Adipocyte (in vitro differentiated cells): Measurements from ENCODE around the gene HIVEP3.

Experiments used
- DNase-seq: peaks from one replicate; pipeline ENCODE4 v3.0.0-alpha.2; 2015; ENCODE audit warnings: low read depth
- H3K27me3 ChIP-seq: replicated peaks from 2 replicates; pipeline ENCODE4 v1.7.0; 2013; ENCODE audit warnings: mild to moderate bottlenecking, low read length, moderate library complexity; ENCODE audit not compliant: control insufficient read depth, insufficient read depth
- H3K36me3 ChIP-seq: 2 replicates; pipeline ENCODE4 v1.7.0; 2013; ENCODE audit warnings: low read length, mild to moderate bottlenecking, moderate library complexity; ENCODE audit not compliant: control insufficient read depth, insufficient read depth, severe bottlenecking
- H3K4me1 ChIP-seq: 2 replicates; pipeline ENCODE4 v1.7.0; 2013; ENCODE audit warnings: mild to moderate bottlenecking, low read length, moderate library complexity; ENCODE audit not compliant: control insufficient read depth, insufficient read depth
- H3K4me3 ChIP-seq: 2 replicates; pipeline ENCODE4 v1.7.0; 2013; ENCODE audit warnings: mild to moderate bottlenecking, low read length, moderate library complexity
- H3K9ac ChIP-seq: 2 replicates; pipeline ENCODE4 v1.7.0; 2013; ENCODE audit warnings: mild to moderate bottlenecking, low read length, moderate library complexity
- H3K9me3 ChIP-seq: 2 replicates; pipeline ENCODE4 v1.7.0; 2013; ENCODE audit warnings: mild to moderate bottlenecking, low read length, moderate library complexity; ENCODE audit not compliant: control insufficient read depth

HIVEP3 gene

DNA sequence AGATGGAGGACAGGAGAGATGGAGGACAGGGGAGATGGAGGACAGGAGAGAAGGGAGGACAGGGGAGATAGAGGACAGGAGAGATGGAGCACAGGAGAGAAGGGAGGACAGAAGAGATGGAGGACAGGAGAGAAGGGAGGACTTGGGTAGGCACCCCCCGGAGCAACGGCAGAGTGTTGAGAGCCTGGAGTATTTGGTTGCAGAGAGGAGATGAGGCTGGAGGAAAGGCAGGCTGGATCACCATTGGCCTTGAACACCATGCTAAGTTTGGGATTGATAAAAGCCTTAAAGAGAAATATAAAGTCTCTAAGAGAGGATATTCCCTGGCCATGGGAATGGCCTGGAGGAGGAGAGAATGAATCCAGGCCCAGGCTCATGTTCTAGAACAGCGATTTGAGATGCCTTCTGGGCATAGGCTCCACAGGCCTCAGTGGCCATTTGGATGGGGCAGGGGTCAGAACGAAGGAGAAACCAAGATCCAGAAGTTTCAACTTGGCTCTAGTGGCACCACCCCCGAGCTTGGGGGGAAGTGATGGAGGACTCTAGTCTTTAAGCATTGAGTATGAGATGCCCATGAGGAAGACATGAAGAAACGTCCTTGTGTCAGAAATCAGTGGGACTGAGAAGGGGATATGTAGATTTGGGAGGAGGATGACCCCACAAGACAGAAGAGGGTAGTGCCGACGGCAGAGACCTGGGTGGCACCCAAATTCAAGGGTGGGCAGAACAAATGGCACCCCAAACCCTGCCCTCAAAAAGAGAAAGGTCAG lies 386.3 kb downstream of the HIVEP3 start:
- Histone ChIP-seq H3K9me3 (no peaks in the 10 kb centered on the region), H3K9ac (no peak overlapping the region), H3K4me3 (no peak overlapping the region), H3K36me3 (no peaks in the 10 kb centered on the region), H3K27me3 (peaks cover 22% of the 10 kb centered on the region), H3K4me1 (peaks cover 8% of the 10 kb centered on the region)
- DNase-seq: no peak

DNA sequence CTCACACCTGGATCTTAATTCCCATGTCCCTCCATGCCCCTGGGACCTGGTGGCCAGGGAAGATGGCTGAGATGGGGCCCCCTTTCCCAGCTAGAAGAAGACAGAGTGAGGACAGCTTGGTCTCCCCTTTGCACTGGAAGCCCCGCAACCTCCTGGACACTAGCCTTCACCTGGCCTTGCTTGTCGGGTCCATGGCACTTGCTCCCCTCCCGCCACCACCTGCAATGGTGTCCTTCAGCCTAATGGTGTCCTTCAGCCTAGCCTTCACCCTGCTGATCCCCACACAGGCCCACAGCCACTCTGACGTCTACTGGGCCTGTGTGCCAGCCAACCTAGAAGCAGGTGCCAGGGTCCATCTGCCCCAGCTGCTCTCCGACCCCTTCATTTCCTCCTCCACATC lies 388.3 kb downstream of the HIVEP3 start:
- H3K9ac ChIP-seq: no peak overlapping the region
- no peaks in the 10 kb centered on the region for H3K36me3 ChIP-seq
- peaks cover 22% of the 10 kb centered on the region for H3K27me3 ChIP-seq
- no peak overlapping the region for H3K4me3 ChIP-seq
- no peak for DNase-seq
- no peaks in the 10 kb centered on the region for H3K4me1 ChIP-seq
- H3K9me3 ChIP-seq: no peaks in the 10 kb centered on the region

DNA sequence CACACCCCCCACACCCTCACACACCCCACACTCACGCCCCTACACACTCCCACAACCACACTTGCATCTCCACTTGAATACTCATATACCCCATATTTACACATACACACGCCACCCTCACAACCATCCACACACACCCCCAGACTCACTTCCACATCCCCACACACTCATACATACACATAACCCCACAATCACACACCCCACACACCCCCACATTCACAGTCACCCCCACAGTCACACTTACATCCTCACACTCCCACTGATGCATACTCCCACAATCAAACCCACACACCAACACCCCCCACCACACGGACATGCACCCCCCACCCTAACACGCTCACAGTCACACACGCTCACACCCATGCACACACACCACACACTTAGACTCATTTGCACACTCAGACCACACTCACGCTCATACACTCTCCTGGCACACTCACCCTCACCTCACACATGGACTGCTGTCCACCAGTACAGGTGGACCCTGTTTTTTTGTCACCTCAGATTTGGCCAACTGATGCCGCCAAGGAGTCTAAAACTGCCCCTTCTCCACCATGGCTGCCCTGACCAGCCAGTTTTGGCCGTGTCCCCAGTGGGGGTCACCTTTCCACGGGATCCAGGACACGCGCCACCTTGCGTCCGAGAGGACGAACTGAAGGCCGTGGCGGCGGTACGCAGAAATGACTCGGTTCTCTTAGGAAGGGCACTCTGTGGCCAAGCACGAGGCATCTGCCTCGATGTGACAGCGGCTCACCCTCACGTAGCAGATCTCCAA lies 388.9 kb downstream of the HIVEP3 start:
- Histone ChIP-seq H3K27me3 (peaks cover 22% of the 10 kb centered on the region), H3K4me3 (no peak overlapping the region), H3K36me3 (no peaks in the 10 kb centered on the region), H3K9me3 (no peaks in the 10 kb centered on the region), H3K4me1 (no peaks in the 10 kb centered on the region), H3K9ac (no peak overlapping the region)
- no peak for DNase-seq

DNA sequence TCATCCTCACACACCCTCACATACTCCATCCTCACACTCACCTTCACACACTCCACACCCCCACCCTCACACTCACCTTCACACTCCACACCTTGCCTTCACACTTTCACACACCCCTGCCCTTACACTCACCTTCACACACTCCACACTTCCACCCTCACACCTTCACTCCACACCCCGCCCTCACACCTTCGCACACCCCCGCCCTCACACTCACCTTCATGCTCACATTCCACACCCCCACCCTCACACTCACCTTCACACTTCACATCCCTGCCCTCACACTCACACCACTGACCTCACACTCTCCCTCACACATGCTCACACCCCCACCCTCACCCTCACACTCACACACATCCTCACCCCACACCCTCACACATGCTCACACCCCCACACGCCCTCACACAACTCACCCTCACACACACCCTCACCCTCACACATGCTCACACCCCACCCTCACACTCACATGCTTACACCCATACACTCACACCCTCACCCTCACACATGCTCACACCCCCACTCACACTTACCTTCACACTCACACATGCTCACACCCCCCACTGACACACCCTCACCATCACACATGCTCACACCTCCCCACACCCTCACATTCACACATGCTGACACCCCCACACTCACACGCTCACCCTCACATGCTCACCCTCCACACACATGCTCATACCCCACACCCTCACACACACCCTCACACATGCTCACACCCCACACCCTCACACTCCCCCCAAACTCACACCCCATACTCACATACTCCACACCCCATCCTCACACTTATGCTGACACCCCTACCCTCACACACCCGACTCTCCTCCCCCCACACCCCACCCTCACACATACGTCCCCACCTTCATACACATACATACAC lies 389.8 kb downstream of the HIVEP3 start:
- Histone ChIP-seq H3K27me3 (peaks cover 15% of the 10 kb centered on the region), H3K9me3 (no peaks in the 10 kb centered on the region), H3K4me3 (no peak overlapping the region), H3K36me3 (no peaks in the 10 kb centered on the region), H3K9ac (no peak overlapping the region), H3K4me1 (no peaks in the 10 kb centered on the region)
- DNase-seq: no peak

DNA sequence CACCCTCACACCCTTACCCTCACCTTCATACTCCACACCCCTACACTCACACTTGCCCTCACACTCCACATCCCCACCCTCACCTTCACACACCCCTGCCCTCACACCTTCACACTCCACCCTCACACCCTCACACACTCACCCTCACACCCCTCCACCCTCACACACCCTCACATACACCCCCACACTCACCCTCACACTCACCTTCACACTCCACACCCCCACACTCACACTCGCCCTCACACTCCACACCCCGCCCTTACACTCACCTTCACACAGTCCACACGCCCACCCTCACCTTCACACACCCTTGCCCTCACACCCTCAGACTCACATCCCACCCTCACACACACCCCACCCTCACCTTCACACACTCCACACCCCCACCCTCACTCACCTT lies 390.6 kb downstream of the HIVEP3 start:
- Histone ChIP-seq H3K9ac (no peak overlapping the region), H3K4me3 (no peak overlapping the region), H3K4me1 (no peaks in the 10 kb centered on the region), H3K9me3 (no peaks in the 10 kb centered on the region), H3K36me3 (no peaks in the 10 kb centered on the region), H3K27me3 (peaks cover 9% of the 10 kb centered on the region)
- no peak for DNase-seq

DNA sequence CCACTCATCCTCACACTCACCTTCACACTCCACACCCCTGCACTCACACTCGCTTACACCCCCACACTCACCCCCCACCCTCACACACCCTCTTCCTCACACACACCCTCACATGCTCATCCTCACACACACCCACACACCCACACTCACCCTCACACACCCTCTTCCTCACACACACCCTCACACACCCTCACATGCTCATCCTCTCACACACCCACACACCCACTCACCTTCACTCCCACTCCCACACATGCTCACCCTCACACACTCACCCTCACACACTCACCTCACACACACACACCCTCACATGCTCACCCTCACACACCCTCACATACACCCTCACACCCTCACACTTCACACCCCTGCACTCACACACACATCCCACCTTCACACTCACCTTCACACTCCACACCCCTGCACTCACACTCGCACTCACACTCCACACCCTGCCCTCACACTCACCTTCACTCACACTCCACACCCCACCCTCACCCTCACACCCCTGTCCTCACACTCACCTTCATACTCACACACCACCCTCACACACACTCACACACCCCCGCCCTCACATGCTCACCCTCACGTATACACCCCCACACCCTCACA lies 391.7 kb downstream of the HIVEP3 start:
- Histone ChIP-seq H3K36me3 (no peaks in the 10 kb centered on the region), H3K9me3 (no peaks in the 10 kb centered on the region), H3K27me3 (peaks cover 4% of the 10 kb centered on the region), H3K4me3 (no peak overlapping the region), H3K4me1 (no peaks in the 10 kb centered on the region), H3K9ac (no peak overlapping the region)
- no peak for DNase-seq

DNA sequence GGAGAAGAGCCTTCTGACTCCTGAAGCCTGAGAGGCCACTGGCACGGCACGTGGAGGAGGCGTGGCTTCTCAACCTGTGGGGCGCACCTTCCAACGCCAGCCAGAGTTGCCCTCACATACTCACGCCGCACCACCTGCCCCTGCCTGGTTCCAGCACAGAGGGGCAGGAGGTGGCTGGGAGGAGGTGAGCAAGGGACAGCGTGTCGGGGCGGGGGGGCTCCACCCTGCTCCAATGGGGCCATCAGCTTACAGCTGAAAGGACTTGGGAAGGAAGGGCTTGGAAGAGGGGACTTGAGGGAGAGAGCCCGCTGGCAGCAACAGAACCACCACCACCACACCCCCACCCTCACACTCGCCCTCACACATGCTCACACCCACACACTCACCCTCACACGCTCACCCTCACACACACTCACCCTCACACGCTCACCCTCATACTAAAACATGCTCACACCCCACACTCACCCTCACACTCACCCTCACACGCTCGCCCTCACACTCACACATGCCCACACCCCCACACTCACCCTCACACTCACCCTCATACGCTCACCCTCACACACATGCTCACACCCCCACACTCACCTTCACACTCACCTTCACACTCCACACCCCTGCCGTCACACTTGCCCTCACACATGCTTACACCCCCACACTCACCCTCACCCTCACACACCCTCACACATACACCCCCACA lies 392.7 kb downstream of the HIVEP3 start:
- Histone ChIP-seq H3K9ac (no peak overlapping the region), H3K27me3 (peaks cover 4% of the 10 kb centered on the region), H3K4me1 (no peaks in the 10 kb centered on the region), H3K36me3 (no peaks in the 10 kb centered on the region), H3K9me3 (no peaks in the 10 kb centered on the region), H3K4me3 (no peak overlapping the region)
- no peak for DNase-seq

DNA sequence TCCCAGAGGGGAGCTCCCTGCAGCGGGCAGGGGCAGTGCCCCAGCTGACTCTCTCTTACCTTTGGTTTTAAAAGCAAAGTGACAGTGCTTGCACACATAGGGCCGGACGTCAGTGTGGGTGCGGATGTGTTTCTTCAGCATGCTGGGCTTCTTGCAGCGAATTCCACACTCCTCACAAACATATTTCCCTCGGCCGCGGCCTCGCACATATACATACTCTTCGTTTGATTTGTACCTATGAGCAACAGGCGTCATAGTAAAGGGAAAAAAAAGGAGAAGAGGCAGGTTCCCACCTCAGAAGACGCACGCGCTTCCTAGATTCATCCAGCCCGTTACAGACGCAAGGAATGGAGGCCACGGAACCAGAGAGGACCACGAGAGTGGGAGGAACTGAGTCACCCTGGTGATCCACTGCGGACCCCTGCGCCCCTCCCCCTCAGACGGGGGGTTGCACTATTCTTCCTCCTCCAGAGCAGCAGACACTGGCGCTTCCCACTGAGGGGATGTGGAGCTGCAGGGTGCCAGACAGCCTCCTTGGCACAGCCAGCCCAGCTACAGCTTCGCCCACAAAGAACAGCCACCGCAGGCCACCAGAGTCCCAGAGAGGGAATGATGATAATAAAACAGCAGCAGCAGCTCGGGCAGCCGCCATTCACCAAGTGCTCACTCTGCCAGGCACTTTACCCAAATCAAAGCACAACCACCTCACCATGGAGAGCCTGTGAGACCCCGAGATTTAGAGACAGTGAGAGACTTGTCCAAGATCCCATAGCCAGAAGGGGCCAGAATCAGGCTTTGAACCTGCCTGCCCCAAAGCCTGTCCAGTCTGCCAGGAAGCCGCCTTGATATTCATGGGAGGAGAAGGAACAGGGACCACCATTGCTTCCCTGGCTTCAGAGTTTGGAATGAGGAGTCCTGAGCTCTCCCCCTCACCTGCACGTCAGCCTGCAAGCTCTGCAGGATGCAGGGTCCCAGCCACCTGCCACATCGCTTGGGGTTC lies 393.7 kb downstream of the HIVEP3 start:
- H3K4me3 ChIP-seq: no peak overlapping the region
- no peak overlapping the region for H3K9ac ChIP-seq
- H3K36me3 ChIP-seq: no peaks in the 10 kb centered on the region
- H3K27me3 ChIP-seq: no peaks in the 10 kb centered on the region
- H3K4me1 ChIP-seq: no peaks in the 10 kb centered on the region
- H3K9me3 ChIP-seq: no peaks in the 10 kb centered on the region
- DNase-seq: no peak

DNA sequence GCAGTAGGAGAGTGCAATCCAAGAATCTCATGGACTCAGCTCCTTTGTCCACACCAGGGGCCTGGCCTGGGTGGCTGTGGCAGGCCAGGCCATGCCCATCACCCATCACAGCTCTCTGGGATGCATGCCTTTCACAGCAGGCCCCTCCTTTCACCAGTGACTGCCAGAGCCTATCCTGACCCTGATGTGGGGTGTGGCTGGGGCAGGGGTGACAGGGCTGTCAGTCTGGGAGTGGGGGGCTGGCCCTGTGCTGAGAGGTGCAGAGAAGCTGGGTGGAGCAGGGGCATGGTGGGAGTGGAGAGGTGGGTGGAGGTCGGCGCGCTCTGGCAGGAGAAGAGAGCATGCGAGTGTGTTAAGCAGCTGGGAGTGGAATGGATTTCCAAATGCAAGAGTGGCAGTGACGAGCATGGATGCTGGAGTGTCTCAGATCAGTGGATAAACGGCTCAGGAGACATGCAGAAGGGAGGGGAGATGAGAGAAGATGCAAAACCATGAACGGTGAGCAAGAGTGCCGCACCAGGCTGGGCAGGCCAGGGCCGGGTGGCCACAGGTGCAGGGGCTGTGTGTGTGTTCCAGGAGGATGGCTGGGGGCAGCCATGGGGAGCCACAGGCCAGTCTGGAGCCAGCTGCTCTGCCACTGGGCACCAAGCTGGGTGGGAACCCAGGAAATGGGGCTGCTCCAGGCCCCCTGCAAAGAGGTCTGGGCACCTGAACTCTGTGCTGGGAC lies 394.6 kb downstream of the HIVEP3 start:
- no peaks in the 10 kb centered on the region for H3K4me1 ChIP-seq
- no peaks in the 10 kb centered on the region for H3K27me3 ChIP-seq
- no peak overlapping the region for H3K9ac ChIP-seq
- no peaks in the 10 kb centered on the region for H3K36me3 ChIP-seq
- H3K4me3 ChIP-seq: no peak overlapping the region
- no peak for DNase-seq
- H3K9me3 ChIP-seq: no peaks in the 10 kb centered on the region
